Effector CD4-positive, alpha-beta T cell (primary cell): ENCODE results near the gene SALL2.

Experiments used
- DNase-seq: peaks from one replicate; pipeline ENCODE4 v3.0.0-alpha.2; 2020

Gene SALL2

GRCh38 chr14:21476925-21477681 lies 49.0 kb downstream of the SALL2 start, which contains the start of the genes RAB2B and TOX4:
Gene RAB2B, minus strand, starts transcription at chr14:21476959. Its CDS starts 87 bp downstream, at chr14:21476872.
Gene TOX4, plus strand, starts transcription at chr14:21477195. Its CDS starts 84 bp downstream, at chr14:21477279.
- DNase-seq: peak; percentile 93

GRCh38 chr14:21476523-21476924 lies 49.6 kb downstream of the SALL2 start:
- peak; percentile 81 for DNase-seq

DNA sequence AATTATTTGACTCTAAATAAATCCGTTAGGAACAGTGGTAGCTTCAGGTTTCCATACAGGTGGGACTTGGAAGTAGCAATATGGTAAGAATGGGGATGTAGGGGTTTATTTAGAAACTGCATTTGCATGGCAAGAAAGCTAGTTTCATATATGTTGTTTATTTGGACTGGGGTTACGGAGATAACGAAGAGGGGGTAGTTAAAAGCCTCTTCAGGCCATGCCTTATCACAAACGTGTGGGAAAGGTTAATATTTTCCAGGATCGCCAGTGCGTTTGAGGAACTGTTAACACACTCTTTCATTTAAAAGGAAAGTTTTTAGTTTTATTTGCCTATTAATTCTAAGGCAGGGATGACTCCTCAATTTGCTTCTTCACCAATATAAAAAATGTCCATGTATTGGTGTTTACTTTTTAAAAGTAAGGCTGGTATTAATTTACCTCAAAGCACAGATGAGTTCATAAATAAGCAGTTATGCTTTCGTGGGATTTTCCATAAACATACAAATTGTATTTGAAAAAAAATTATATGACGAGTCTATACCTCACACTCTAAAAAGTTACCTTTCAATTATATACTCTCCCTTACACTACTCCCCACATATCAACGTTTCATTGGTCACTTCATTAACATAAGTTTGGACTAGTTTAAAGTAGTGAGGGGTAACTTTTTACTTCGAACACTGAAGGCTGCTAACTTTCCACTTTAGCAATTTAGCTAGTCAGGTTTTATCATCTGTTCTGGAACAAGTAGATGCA lies 50.2 kb downstream of the SALL2 start:
- no peak for DNase-seq
